ENCODE results near the gene BTBD1. TPM values are rescaled to one million over a fixed set of nuclear protein-coding genes. Genes with fewer than 3 reads are reported as not detected.

The BTBD1 gene
- total RNA-seq, 1 experiment from 2014 or later = 58.3 TPM

DNA sequence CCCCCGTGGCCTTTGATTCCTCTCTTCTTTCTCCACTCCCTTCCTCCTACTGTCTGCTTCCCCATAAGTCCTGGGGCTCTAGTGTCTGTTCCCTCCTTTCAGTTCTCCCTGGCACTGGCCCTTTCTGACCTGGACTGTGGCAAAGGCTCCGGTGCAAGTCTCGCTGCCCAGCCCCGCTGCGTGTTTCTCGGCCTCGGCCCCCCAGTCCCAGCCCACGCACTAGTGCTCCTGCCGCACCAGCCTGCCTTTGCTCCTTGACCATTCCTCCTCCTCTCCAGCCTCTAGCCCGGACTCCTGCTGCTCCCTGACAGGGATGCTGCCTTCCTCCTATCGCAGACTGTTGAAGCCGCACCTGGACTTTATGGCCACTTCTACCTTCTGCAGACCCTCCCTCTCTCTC lies 42.5 kb upstream of the BTBD1 start:
- Histone ChIP-seq H3K9me3 (ENCODE audit: low read depth, low read length, poor library complexity, severe bottlenecking) (no peaks in the 10 kb centered on the region), H3K4me1 (ENCODE audit: insufficient read depth, low read length, poor library complexity, severe bottlenecking) (peaks cover 10% of the 10 kb centered on the region), H3K27ac (ENCODE audit: low read depth, low read length, poor library complexity, severe bottlenecking) (no peak overlapping the region), H3K4me3 (ENCODE audit: low read depth, low read length, poor library complexity, severe bottlenecking) (no peak overlapping the region), H3K36me3 (ENCODE audit: insufficient read depth, low read length, poor library complexity, severe bottlenecking) (no peaks in the 10 kb centered on the region), H3K27me3 (replicated peaks; ENCODE audit: insufficient read depth, low read depth, low read length, poor library complexity) (no peaks in the 10 kb centered on the region)
- DNase-seq (ENCODE audit: low spot score) = no peak
- CTCF ChIA-PET = no interaction called here
- POLR2A ChIA-PET (ENCODE audit: low non-redundant PET) = no interaction called here
- intact Hi-C loops (cut with micrococcal nuclease; ENCODE audit: unreplicated experiment) = loop anchor here (5.0 kb wide), 1 partner anchor 97 kb away; the partner anchor contains the start of gene C15orf40
- TF ChIP-seq EZH2 (IDR thresholded peaks at IDR 0.05; ENCODE audit: borderline replicate concordance, low read depth, low read length, poor library complexity, severe bottlenecking) = no peak
- TF ChIP-seq, protein P1, sequence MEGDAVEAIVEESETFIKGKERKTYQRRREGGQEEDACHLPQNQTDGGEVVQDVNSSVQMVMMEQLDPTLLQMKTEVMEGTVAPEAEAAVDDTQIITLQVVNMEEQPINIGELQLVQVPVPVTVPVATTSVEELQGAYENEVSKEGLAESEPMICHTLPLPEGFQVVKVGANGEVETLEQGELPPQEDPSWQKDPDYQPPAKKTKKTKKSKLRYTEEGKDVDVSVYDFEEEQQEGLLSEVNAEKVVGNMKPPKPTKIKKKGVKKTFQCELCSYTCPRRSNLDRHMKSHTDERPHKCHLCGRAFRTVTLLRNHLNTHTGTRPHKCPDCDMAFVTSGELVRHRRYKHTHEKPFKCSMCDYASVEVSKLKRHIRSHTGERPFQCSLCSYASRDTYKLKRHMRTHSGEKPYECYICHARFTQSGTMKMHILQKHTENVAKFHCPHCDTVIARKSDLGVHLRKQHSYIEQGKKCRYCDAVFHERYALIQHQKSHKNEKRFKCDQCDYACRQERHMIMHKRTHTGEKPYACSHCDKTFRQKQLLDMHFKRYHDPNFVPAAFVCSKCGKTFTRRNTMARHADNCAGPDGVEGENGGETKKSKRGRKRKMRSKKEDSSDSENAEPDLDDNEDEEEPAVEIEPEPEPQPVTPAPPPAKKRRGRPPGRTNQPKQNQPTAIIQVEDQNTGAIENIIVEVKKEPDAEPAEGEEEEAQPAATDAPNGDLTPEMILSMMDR (conservative IDR thresholded peaks at IDR 0.05; ENCODE audit: low read depth, low read length) = no peak
- no TSS peak for BruUV-seq (replicated peaks)

DNA sequence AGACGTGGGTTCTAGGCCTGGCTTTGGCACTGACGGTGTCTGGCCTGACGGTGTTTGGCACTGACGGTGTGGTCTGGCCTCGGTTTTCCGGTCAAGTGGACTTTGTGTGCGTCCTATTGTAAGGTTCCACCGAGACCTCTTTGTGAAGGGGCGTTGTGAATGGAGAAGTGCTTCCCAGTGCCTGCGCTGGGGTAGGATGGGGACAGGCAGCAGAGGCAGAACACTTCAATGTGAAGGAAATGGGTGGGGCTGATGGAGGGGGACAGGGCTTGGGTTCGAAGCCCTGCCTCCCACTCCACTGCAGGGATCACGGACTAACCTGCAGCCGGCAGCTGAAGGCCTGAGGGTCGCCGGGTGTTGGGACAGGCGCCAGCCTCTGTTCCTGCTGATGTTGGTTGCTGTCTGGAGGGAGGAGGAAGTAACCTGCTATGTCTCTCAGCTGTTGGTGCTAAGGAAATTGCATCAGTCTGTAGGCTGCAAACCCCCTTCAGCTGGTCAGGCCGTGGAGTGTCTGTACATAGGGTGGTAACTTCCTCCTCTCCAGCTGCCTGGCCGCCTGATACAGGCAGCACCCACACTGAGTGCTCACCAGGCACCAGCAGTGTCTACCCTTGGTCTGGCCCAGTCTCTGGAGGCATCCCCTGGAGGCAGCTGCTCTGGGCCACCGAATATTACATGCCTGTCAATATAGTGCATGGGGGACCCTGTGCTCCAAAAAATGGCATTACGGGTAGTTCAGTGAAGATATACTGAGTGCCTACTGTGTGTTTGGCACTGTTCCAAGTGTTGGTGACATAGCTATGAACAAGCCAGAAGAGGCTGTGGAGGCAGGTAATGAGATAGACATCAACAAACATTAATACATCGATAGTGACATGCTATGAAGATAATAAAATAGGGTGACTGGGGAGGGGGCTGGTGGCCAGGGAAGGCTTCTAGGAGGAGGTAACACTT lies 41.5 kb upstream of the BTBD1 start:
- H3K4me1 ChIP-seq (ENCODE audit: insufficient read depth, low read length, poor library complexity, severe bottlenecking) = peaks cover 10% of the 10 kb centered on the region
- peak overlapping the region; percentile 58 for H3K4me3 ChIP-seq (ENCODE audit: low read depth, low read length, poor library complexity, severe bottlenecking)
- H3K9me3 ChIP-seq (ENCODE audit: low read depth, low read length, poor library complexity, severe bottlenecking) = no peaks in the 10 kb centered on the region
- no peaks in the 10 kb centered on the region for H3K36me3 ChIP-seq (ENCODE audit: insufficient read depth, low read length, poor library complexity, severe bottlenecking)
- TF ChIP-seq EZH2 (IDR thresholded peaks at IDR 0.05; ENCODE audit: borderline replicate concordance, low read depth, low read length, poor library complexity, severe bottlenecking) = no peak
- TF ChIP-seq, protein P1 (conservative IDR thresholded peaks at IDR 0.05; ENCODE audit: low read depth, low read length) = no peak
- no peak overlapping the region for H3K27ac ChIP-seq (ENCODE audit: low read depth, low read length, poor library complexity, severe bottlenecking)
- POLR2A ChIA-PET (ENCODE audit: low non-redundant PET) = no interaction called here
- intact Hi-C loops (cut with micrococcal nuclease; ENCODE audit: unreplicated experiment) = loop anchor here (5.0 kb wide), 1 partner anchor 96 kb away; the partner anchor contains the start of gene C15orf40
- DNase-seq (ENCODE audit: low spot score) = peak; percentile 58
- BruUV-seq (replicated peaks) = no TSS peak
- H3K27me3 ChIP-seq (replicated peaks; ENCODE audit: insufficient read depth, low read depth, low read length, poor library complexity) = no peaks in the 10 kb centered on the region
- CTCF ChIA-PET = no interaction called here

DNA sequence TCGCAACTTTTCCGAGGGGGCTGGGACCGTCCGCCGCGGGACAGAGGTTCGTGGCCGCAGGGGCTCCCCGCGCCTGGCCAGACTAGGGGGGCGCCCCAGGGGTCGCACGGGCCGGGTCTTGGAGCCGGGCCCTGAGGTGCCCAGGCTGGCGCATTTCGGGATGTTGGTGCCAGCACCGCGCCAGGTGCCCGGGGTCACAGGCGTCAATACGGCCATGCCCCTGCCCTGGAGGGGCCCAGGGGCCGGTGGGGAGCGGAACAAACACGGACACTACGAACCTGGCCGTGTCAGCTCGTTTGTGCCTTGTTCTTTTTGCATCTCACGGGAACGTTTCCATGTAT lies 40.8 kb upstream of the BTBD1 start:
- H3K27me3 ChIP-seq (replicated peaks; ENCODE audit: insufficient read depth, low read depth, low read length, poor library complexity) = no peaks in the 10 kb centered on the region
- no TSS peak for BruUV-seq (replicated peaks)

More for the DNA sequence above, 40.8 kb upstream of the BTBD1 start:
- H3K4me1 ChIP-seq (ENCODE audit: insufficient read depth, low read length, poor library complexity, severe bottlenecking) = peaks cover 10% of the 10 kb centered on the region
- intact Hi-C loops (cut with micrococcal nuclease; ENCODE audit: unreplicated experiment) = loop anchor here (5.0 kb wide), 1 partner anchor 96 kb away; the partner anchor contains the start of gene C15orf40
- no peak for TF ChIP-seq EZH2 (IDR thresholded peaks at IDR 0.05; ENCODE audit: borderline replicate concordance, low read depth, low read length, poor library complexity, severe bottlenecking)
- TF ChIP-seq, protein P1 (conservative IDR thresholded peaks at IDR 0.05; ENCODE audit: low read depth, low read length) = no peak
- ChIA-PET POLR2A (ENCODE audit: low non-redundant PET) (no interaction called here), CTCF (no interaction called here)
- H3K27ac ChIP-seq (ENCODE audit: low read depth, low read length, poor library complexity, severe bottlenecking) = no peak overlapping the region
- no peak for DNase-seq (ENCODE audit: low spot score)
- H3K4me3 ChIP-seq (ENCODE audit: low read depth, low read length, poor library complexity, severe bottlenecking) = peak overlapping the region; percentile 58
- no peaks in the 10 kb centered on the region for H3K36me3 ChIP-seq (ENCODE audit: insufficient read depth, low read length, poor library complexity, severe bottlenecking)
- no peaks in the 10 kb centered on the region for H3K9me3 ChIP-seq (ENCODE audit: low read depth, low read length, poor library complexity, severe bottlenecking)

Measured in A673 (cell line).